ENCODE measurements around the gene ST6GALNAC1. TPM values are rescaled to one million over a fixed set of nuclear protein-coding genes. Genes with fewer than 3 reads are reported as not detected.

The ST6GALNAC1 gene
- total RNA-seq, 1 experiment from 2014 or later = not detected

- peak overlapping the region; percentile 80 for H3K9ac ChIP-seq (ENCODE audit: low read length)
- H3K9me2 ChIP-seq (replicated peaks; ENCODE audit: insufficient read depth, low read length) = peaks cover 6% of the 10 kb centered on the region; the same call in 1 of the 2 replicates
- peak overlapping the region; percentile 89 for H3K4me3 ChIP-seq (ENCODE audit: low read length)
- DNase-seq = no peak
- H3K9me3 ChIP-seq (ENCODE audit: low read length) = no peaks in the 10 kb centered on the region
- H3K4me2 ChIP-seq (ENCODE audit: low read depth, low read length, poor library complexity, severe bottlenecking) = peak overlapping the region; percentile 92
- no peaks in the 10 kb centered on the region for H4K20me1 ChIP-seq (ENCODE audit: insufficient read depth, low read depth, low read length)
- peak overlapping the region; percentile 98 for H2AFZ ChIP-seq (ENCODE audit: low read length)
- peak overlapping the region; percentile 76 for H3K27ac ChIP-seq (ENCODE audit: low read length)
- no peaks in the 10 kb centered on the region for H3K36me3 ChIP-seq (ENCODE audit: insufficient read depth, low read length)
- H3K79me2 ChIP-seq (ENCODE audit: low read length) = no peaks in the 10 kb centered on the region
- no peaks in the 10 kb centered on the region for H3K27me3 ChIP-seq (ENCODE audit: low read length)
- H3K4me1 ChIP-seq (ENCODE audit: low read length) = peaks cover 13% of the 10 kb centered on the region
Measured at GRCh38 chr17:76671912-76672262, 28.3 kb upstream of the ST6GALNAC1 start.

DNA sequence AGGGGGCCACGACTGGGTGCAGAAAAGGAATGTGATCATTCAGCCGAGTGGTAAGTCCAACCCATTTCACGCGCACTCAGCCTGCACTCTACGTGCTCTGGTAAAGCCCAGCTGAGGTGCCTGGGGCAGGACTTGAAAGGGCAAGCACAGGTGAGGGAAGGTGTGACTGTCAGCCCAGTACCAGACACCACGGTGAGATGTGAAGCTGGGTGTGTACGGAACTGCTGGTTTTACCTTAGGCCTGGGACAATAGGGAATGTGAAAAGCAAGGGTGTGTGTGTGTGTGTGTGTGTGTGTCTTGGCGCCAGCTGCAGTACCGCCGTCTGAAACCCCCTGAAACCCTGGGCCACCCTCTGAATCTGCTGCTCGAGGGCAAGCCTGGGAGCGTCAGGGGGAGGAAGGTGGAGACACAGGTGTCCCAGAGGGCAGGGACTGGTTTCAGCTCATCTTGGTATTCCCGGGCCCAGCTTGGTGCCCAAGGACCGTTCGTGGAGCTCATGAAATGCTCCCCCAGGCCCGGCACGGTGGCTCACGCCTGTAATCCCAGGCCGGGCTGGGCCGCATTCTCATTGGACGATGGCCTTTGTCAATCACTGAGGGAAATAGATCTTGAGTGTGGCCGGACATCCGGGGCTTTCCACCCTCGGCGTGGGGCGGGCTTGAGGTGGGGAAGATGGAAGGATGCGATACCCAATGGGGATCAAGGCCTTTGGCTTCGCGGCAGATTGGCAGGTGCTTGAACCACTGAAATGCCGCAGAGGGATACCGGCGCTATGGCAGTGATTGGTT, 27.8 kb upstream of the ST6GALNAC1 start:
- no peaks in the 10 kb centered on the region for H3K9me3 ChIP-seq (ENCODE audit: low read length)
- H3K9ac ChIP-seq (ENCODE audit: low read length) = peak overlapping the region; percentile 57
- H3K79me2 ChIP-seq (ENCODE audit: low read length) = no peaks in the 10 kb centered on the region
- H3K36me3 ChIP-seq (ENCODE audit: insufficient read depth, low read length) = no peaks in the 10 kb centered on the region
- H4K20me1 ChIP-seq (ENCODE audit: insufficient read depth, low read depth, low read length) = no peaks in the 10 kb centered on the region
- DNase-seq = peak; percentile 100
- H2AFZ ChIP-seq (ENCODE audit: low read length) = peak overlapping the region; percentile 98
- no peaks in the 10 kb centered on the region for H3K27me3 ChIP-seq (ENCODE audit: low read length)
- peak overlapping the region; percentile 89; the same call in 1 of the 2 replicates for H3K4me3 ChIP-seq (ENCODE audit: low read length)
- no peak overlapping the region for H3K27ac ChIP-seq (ENCODE audit: low read length)
- peaks cover 6% of the 10 kb centered on the region; the same call in 1 of the 2 replicates for H3K9me2 ChIP-seq (replicated peaks; ENCODE audit: insufficient read depth, low read length)
- H3K4me2 ChIP-seq (ENCODE audit: low read depth, low read length, poor library complexity, severe bottlenecking) = peak overlapping the region; percentile 92
- peaks cover 13% of the 10 kb centered on the region for H3K4me1 ChIP-seq (ENCODE audit: low read length)

- no peaks in the 10 kb centered on the region for H3K79me2 ChIP-seq (ENCODE audit: low read length)
- H2AFZ ChIP-seq (ENCODE audit: low read length) = peak overlapping the region; percentile 97; the same call in 1 of the 2 replicates
- DNase-seq = no peak
- H3K4me1 ChIP-seq (ENCODE audit: low read length) = peaks cover 13% of the 10 kb centered on the region
- H3K4me3 ChIP-seq (ENCODE audit: low read length) = 0 out of 2 replicates have a peak overlapping the region, but pooled peaks have one; percentile 49
- no peak overlapping the region for H3K4me2 ChIP-seq (ENCODE audit: low read depth, low read length, poor library complexity, severe bottlenecking)
- H4K20me1 ChIP-seq (ENCODE audit: insufficient read depth, low read depth, low read length) = no peaks in the 10 kb centered on the region
- H3K36me3 ChIP-seq (ENCODE audit: insufficient read depth, low read length) = no peaks in the 10 kb centered on the region
- H3K27ac ChIP-seq (ENCODE audit: low read length) = no peak overlapping the region
- no peaks in the 10 kb centered on the region for H3K27me3 ChIP-seq (ENCODE audit: low read length)
- H3K9me3 ChIP-seq (ENCODE audit: low read length) = no peaks in the 10 kb centered on the region
- H3K9me2 ChIP-seq (replicated peaks; ENCODE audit: insufficient read depth, low read length) = peaks cover 6% of the 10 kb centered on the region; the same call in 1 of the 2 replicates
- H3K9ac ChIP-seq (ENCODE audit: low read length) = no peak overlapping the region
Measured at GRCh38 chr17:76670718-76671122, 27.2 kb upstream of the ST6GALNAC1 start.

- Histone ChIP-seq H3K27me3 (ENCODE audit: low read length) (no peaks in the 10 kb centered on the region), H3K36me3 (ENCODE audit: insufficient read depth, low read length) (no peaks in the 10 kb centered on the region), H3K9ac (ENCODE audit: low read length) (no peak overlapping the region), H3K4me1 (ENCODE audit: low read length) (peaks cover 13% of the 10 kb centered on the region), H4K20me1 (ENCODE audit: insufficient read depth, low read depth, low read length) (no peaks in the 10 kb centered on the region), H3K4me3 (ENCODE audit: low read length) (no peak overlapping the region), H3K79me2 (ENCODE audit: low read length) (no peaks in the 10 kb centered on the region), H3K9me3 (ENCODE audit: low read length) (no peaks in the 10 kb centered on the region), H3K27ac (ENCODE audit: low read length) (no peak overlapping the region), H3K9me2 (replicated peaks; ENCODE audit: insufficient read depth, low read length) (peaks cover 6% of the 10 kb centered on the region; the same call in 1 of the 2 replicates), H3K4me2 (ENCODE audit: low read depth, low read length, poor library complexity, severe bottlenecking) (no peak overlapping the region), H2AFZ (ENCODE audit: low read length) (0 out of 2 replicates have a peak overlapping the region, but pooled peaks have one; percentile 10)
- no peak for DNase-seq
Measured at GRCh38 chr17:76670020-76670717, 26.6 kb upstream of the ST6GALNAC1 start.

DNA sequence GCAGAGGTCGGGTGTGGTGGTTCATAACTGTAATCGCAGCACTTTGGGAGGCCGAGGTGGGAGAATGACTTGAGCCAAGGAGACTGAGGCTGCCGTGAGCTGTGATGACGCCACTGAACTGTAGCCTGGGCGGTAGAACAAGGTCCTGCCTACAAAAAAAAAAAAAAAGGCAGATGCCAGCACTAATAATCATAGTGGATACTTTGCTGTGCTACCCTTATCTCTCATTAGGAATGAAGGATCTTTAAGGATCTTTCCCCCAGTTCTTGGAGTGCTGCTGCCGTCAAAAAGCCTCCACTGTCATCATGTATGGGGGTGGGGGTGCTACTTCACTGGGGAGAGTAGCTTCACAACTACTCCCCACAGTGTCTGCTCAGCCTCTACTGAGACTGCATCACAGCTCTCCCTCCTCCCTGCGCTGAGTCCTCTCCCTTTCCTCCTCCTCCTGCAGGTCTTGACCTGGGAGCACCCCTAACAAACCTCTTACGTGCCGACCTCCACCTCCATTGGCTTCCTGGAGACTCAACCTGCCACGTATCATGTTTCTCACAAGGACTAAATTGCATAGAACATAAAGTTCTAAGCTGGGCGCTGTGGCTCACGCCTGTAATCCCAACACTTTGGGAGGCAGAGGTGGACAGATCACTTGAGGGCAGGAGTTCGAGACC, 24.4 kb upstream of the ST6GALNAC1 start:
- no peak overlapping the region for H3K27ac ChIP-seq (ENCODE audit: low read length)
- no peak overlapping the region for H3K4me2 ChIP-seq (ENCODE audit: low read depth, low read length, poor library complexity, severe bottlenecking)
- no peaks in the 10 kb centered on the region for H3K79me2 ChIP-seq (ENCODE audit: low read length)
- no peak overlapping the region for H3K4me3 ChIP-seq (ENCODE audit: low read length)
- no peaks in the 10 kb centered on the region for H3K9me3 ChIP-seq (ENCODE audit: low read length)
- no peak overlapping the region for H2AFZ ChIP-seq (ENCODE audit: low read length)
- DNase-seq = no peak
- H3K9ac ChIP-seq (ENCODE audit: low read length) = no peak overlapping the region
- no peaks in the 10 kb centered on the region for H4K20me1 ChIP-seq (ENCODE audit: insufficient read depth, low read depth, low read length)
- no peaks in the 10 kb centered on the region for H3K36me3 ChIP-seq (ENCODE audit: insufficient read depth, low read length)
- peaks cover 13% of the 10 kb centered on the region for H3K4me1 ChIP-seq (ENCODE audit: low read length)
- H3K9me2 ChIP-seq (replicated peaks; ENCODE audit: insufficient read depth, low read length) = peaks cover 6% of the 10 kb centered on the region; the same call in 1 of the 2 replicates
- H3K27me3 ChIP-seq (ENCODE audit: low read length) = no peaks in the 10 kb centered on the region

- no peaks in the 10 kb centered on the region for H3K9me3 ChIP-seq (ENCODE audit: low read length)
- no peak overlapping the region for H2AFZ ChIP-seq (ENCODE audit: low read length)
- no peak overlapping the region for H3K9ac ChIP-seq (ENCODE audit: low read length)
- no peak overlapping the region for H3K4me3 ChIP-seq (ENCODE audit: low read length)
- no peak overlapping the region for H3K27ac ChIP-seq (ENCODE audit: low read length)
- H3K36me3 ChIP-seq (ENCODE audit: insufficient read depth, low read length) = no peaks in the 10 kb centered on the region
- H3K4me2 ChIP-seq (ENCODE audit: low read depth, low read length, poor library complexity, severe bottlenecking) = no peak overlapping the region
- no peak for DNase-seq
- peaks cover 5% of the 10 kb centered on the region; the same call in 1 of the 2 replicates for H3K9me2 ChIP-seq (replicated peaks; ENCODE audit: insufficient read depth, low read length)
- H3K4me1 ChIP-seq (ENCODE audit: low read length) = peaks cover 12% of the 10 kb centered on the region
- H3K27me3 ChIP-seq (ENCODE audit: low read length) = no peaks in the 10 kb centered on the region
- H3K79me2 ChIP-seq (ENCODE audit: low read length) = no peaks in the 10 kb centered on the region
- H4K20me1 ChIP-seq (ENCODE audit: insufficient read depth, low read depth, low read length) = no peaks in the 10 kb centered on the region
Measured at GRCh38 chr17:76667491-76667755, 23.9 kb upstream of the ST6GALNAC1 start.

DNA sequence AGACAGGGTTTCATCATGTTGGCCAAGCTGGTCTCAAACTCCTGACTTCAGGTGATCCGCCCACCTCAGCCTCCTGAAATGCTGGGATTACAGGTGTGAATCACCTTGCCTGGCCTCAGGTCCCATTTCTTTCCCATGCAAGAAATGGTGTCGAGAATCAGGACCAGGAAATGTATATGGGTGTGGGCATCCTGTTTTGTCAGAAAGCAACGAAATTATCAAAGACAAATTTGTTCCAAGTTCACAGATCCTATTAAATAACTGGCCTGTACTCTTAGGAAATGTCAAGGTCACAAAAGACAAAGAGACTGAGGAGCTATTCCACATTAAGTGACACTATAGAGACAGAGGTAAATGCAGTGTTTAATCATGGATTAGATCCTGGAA, 17.1 kb upstream of the ST6GALNAC1 start:
- Histone ChIP-seq H3K79me2 (ENCODE audit: low read length) (no peaks in the 10 kb centered on the region), H3K4me2 (ENCODE audit: low read depth, low read length, poor library complexity, severe bottlenecking) (no peak overlapping the region), H3K9ac (ENCODE audit: low read length) (no peak overlapping the region), H3K9me2 (replicated peaks; ENCODE audit: insufficient read depth, low read length) (no peaks in the 10 kb centered on the region), H3K4me1 (ENCODE audit: low read length) (no peaks in the 10 kb centered on the region), H3K27ac (ENCODE audit: low read length) (no peak overlapping the region), H3K4me3 (ENCODE audit: low read length) (no peak overlapping the region), H3K9me3 (ENCODE audit: low read length) (no peaks in the 10 kb centered on the region), H2AFZ (ENCODE audit: low read length) (no peak overlapping the region), H3K27me3 (ENCODE audit: low read length) (no peaks in the 10 kb centered on the region), H3K36me3 (ENCODE audit: insufficient read depth, low read length) (no peaks in the 10 kb centered on the region), H4K20me1 (ENCODE audit: insufficient read depth, low read depth, low read length) (no peaks in the 10 kb centered on the region)
- no peak for DNase-seq
